GM19468 (cell line): Measurements from ENCODE around the gene NUFIP1.
"Not testable (repeated sequence)": the region's sequence is repeated elsewhere in the genome, so short reads cannot be mapped to it uniquely, and the experiment has no call there.

Experiments
- ATAC-seq: cut with Tn5 transposase; IDR thresholded peaks from one replicate; pipeline ENCODE4 v1.9.1; 2021; ENCODE audit warnings: mild to moderate bottlenecking, moderate library complexity, moderate number of reproducible peaks; ENCODE audit not compliant: unreplicated experiment; ENCODE audit errors: extremely low read depth

The NUFIP1 gene

DNA sequence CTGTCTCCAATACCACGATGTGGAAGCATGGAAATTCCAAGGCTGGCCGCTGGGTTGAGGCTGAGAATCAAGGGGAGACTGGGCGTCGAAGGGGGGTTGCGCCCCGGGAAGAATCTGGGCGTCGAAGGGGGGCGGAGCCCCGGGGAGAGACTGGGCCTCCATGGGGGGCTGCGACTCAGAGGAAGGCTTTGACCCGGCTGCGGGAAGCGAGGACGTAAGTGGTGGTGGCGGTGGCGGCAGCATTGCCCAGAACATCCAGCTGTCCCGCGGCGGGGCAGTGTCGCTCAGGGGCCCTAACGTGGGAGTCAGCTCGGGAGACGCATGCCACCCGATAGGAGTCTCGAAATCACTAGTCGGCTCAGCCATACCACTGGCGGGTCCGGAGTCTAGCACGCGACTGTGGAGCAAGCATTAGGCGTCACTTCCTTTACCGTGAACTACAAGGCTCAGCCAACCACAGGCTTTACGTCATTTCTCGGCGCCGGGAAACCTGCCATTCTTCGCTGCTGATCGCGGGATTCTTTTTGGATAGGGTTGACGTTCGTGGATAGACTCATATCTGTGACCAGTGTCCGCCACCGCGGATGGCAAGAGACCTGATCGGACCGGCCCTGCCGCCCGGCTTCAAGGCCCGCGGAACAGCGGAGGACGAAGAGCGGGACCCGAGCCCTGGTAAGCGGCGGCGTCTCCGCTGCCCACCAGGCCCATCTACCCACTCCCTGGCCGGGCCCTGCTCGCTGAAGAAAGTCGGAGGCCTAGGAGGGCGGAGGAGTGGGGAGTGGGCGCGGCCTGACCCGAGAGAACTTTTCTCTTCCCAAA, at the start of gene NUFIP1, which contains the start of gene GPALPP1:
Gene NUFIP1, minus strand, starts transcription at position 401 of the 819 bp plus-strand sequence. Its CDS starts 35 bp downstream, at position 366.
Gene GPALPP1, plus strand, starts transcription at position 468 of the 819 bp plus-strand sequence. Its CDS starts 117 bp downstream, at position 585.
- ATAC-seq = peak; percentile 60

DNA sequence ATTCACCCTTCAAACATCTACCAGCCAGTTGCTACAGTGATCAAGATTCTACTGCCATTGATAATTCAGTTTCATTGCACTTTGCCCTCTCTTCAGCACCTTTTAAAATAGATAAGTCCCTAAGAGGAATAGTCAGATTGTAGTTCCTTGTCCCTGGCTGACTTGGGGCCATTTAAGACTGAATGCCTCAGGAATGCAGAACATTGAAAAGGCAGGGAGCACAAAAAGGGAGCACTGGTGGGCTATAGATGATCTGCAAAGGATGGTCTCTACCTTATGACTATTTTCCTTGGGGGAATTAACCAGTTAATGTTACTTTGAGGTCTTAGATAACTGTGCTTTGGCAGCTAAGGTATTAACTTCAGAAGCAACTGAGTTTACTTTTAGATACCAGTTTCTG, 46.9 kb upstream of the NUFIP1 start:
- no peak for ATAC-seq

- ATAC-seq = no peak
Measured at GRCh38 chr13:45034342-45034741, 45.1 kb upstream of the NUFIP1 start.

GRCh38 chr13:45024847-45025246, 35.6 kb upstream of the NUFIP1 start:
- ATAC-seq = no peak

GRCh38 chr13:45021250-45021649, 32.0 kb upstream of the NUFIP1 start:
- no peak for ATAC-seq

DNA sequence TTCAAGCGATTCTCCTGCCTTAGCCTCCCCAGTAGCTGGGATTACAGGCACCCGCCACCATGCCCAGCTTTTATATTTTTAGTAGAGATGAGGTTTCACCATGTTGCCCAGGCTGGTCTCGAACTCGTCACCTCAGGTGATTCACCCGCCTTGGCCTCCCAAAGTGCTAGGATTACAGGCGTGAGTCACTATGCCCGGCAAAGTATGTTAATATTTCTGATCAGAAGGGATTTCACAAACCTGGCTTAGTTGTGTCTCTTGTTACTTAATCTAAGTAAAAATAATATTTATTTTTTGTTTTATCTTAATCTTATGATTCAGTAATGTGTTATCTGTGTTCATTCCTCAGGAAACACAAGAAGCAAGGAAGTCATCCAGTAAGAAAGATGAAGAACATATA, 30.7 kb upstream of the NUFIP1 start:
- not testable (repeated sequence) for ATAC-seq

DNA sequence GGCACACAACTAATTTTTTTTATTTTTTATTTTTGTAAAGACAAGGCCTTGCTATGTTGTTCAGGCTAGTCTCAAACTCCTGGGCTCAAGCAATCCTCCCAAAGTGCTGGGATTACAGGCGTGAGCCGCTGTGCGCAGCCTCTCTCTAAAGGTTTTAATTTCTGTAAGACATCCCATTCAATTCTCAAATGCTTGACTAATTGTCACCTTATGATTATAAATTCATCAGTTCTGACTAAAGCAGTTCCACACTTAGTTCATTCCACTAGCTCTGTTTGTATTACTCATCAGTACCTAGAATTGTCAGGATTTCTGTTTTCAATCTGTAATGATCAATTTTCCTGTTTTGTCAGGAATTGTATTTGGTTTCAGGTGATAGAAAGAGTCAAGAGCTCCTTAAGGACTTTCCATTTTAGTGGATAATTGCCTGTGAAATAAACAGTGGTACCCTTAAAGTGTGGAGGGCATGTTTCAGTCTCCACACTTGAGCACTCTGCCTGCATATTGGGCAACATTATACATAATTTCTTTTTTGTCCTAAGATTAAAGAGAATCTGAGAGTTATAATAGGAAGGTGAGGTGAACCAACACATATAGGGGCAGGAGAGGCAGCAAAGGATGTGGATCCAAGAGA, 27.6 kb upstream of the NUFIP1 start:
- ATAC-seq = no peak

DNA sequence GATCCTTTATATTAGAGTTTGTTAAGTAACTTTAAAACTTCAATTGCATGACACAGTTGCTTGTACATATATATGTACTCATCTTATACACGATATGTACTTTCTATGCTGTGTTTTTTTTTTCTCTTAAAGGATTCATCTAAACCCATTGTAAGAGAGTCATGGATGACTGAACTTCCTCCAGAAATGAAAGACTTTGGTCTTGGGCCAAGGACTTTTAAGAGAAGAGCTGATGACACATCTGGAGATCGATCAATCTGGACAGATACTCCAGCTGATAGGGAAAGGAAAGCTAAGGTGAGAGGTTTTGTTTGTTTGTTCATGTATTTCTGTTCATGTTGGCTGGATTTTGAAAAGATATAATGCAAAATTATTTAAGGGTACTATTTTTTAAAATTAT, 26.0 kb upstream of the NUFIP1 start:
- ATAC-seq = no peak

DNA sequence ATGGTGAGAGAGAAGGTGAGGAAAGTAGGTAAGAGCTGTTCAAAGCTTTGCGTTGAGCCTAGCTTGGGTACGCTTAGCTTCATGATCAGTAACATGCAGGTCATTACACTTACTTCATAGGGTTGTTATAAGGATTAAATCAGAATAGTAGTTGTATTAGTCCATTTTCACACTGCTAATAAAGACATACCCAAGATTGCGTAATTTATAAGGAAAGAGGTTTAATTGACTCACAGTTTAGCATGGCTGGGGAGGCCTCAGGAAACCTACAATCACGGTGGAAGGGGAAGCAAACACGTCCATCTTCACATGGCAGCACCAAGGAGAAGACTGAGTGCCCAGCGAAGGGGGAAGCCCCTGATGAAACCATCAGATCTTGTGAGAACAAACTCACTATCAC, 21.9 kb upstream of the NUFIP1 start:
- no peak for ATAC-seq

- ATAC-seq = no peak
Measured at GRCh38 chr13:45007823-45008222, 18.6 kb upstream of the NUFIP1 start.

- no peak for ATAC-seq
Measured at GRCh38 chr13:45007225-45007624, 18.0 kb upstream of the NUFIP1 start.

DNA sequence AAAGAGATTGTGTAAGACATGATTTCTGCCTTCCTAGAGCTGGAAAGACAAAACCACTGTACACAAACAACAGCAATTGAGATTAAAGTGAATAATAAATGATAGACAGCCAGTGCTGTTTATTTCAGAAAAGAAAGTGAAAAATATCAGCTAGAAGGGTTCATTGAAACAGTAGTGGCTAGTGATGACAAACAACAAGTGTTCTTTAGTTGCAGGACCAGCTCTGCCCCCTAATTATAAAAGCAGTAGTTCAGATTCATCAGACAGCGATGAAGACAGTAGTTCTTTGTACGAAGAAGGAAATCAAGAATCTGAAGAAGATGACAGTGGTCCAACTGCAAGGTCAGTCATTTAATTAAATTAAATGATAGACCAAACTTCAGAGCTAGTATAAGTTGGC, 14.8 kb upstream of the NUFIP1 start:
- no peak for ATAC-seq

- no peak for ATAC-seq
Measured at GRCh38 chr13:45003417-45003816, 14.1 kb upstream of the NUFIP1 start.

GRCh38 chr13:44989941-44990340, 670 bp upstream of the NUFIP1 start:
- no peak for ATAC-seq

DNA sequence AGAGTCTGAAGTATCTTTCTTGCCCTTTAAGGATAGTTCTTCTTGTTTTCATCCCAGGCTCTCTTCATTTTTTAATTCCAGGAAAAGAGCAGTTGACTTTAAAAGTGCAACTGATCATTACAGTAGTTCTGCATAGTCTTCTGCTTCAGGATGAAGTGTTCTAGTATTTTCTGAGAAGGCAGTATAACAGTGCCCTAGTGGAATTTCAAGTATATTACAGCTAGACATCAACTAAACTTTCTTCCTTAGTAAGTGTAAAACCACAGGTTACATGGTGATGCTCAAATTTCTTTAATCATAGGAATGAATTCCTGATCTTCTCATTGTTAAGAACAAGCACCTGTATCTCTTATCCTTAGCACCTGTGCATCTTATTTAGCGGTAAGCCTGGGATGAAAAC, 10.9 kb downstream of the NUFIP1 start:
- ATAC-seq = no peak

GRCh38 chr13:44976949-44977583, 12.2 kb downstream of the NUFIP1 start:
- ATAC-seq = no peak

DNA sequence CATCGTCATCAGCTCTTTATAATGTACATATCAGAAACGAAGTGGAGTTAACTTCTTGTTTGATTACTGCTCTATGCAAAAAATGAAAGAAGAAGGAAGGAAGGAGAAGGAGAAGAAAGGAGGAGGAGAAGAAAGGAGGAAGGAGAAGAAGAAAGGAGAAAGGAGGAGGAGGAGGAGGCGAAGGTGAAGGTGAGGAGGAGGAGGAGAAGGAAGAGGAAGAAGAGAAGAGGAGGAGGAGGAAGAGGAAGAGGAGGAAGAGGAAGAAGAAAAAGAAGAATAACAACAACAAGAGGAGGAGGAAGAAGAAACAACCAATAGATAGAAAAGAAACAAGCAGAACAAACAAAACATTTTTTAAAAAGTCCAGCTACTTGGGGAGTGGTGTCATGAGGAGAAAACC, 13.1 kb downstream of the NUFIP1 start:
- ATAC-seq = no peak

DNA sequence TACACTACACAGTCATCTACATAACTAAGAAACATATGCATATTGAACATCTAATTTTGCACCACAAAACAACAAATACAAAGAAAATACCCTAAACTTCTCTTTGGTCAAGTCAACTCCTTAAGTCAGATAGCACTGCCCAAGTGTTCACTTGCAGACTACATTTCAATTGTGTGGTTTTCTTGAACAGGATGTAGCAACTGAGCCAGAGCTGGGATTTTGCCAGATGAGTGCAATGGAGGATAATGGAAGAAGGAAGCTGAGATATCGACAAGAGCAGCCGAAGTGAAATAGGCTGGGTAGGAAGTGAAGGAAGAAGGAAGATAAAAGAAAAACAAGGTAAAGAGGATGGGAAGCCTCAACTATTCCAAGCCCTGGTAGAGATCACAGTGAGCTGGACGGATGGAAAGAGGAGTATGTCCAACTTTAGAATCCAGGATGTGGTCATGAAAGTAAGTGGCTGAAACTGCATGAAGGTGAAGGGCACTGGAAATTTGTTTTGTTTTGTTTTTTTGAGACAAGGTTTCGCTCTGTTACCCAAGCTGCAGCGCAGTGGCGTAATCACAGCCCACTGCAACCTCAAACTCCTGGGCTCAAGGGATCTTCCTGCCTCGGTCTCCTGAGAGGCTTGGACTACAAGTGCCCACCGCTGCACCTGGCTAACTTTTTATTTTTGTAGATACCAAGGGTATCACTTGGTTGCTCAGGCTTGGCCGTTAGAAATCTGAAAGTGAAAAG, 15.0 kb downstream of the NUFIP1 start:
- peak; percentile 55 for ATAC-seq

DNA sequence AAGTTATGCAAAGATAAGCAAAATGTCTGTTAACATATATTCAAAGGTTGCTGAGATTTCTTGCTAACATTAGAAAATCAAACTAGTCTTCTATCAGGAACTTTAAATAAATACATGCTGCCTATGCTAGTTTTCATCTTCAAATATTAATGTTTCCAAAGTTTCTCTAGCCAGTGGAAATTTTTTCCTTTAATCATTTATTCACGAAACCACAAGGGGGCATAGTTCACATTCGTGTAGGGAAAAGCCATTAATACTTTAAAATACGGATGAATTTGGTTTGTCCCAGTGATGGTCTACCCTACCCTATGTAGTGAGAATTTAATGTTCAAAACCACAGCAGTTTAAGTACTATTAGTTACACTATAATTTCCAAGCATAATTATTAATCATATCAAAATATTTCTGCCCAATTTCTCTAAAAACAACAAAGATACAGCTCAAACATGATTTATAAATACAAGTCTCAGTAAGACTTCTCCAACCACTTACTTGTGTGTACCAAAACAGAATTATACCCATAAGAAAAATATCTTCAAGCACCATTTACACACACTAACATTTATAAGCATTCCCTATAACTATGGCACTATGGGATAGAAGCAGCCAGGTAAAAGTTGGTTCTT, 16.2 kb downstream of the NUFIP1 start:
- no peak for ATAC-seq
